Stimulated activated CD4-positive, alpha-beta T cell treated with anti-CD3 and anti-CD28 coated beads, Interleukin-4, amount 100 ng/mL, for 4 hours (primary cell): ENCODE results near the gene DHPS.
"Not testable (repeated sequence)": the region's sequence is repeated elsewhere in the genome, so short reads cannot be mapped to it uniquely, and the experiment has no call there.

Experiments
- DNase-seq, 2 experiments: peaks; one replicate each; pipeline ENCODE4 v3.0.0-alpha.2; 2020

The DHPS gene

DNA sequence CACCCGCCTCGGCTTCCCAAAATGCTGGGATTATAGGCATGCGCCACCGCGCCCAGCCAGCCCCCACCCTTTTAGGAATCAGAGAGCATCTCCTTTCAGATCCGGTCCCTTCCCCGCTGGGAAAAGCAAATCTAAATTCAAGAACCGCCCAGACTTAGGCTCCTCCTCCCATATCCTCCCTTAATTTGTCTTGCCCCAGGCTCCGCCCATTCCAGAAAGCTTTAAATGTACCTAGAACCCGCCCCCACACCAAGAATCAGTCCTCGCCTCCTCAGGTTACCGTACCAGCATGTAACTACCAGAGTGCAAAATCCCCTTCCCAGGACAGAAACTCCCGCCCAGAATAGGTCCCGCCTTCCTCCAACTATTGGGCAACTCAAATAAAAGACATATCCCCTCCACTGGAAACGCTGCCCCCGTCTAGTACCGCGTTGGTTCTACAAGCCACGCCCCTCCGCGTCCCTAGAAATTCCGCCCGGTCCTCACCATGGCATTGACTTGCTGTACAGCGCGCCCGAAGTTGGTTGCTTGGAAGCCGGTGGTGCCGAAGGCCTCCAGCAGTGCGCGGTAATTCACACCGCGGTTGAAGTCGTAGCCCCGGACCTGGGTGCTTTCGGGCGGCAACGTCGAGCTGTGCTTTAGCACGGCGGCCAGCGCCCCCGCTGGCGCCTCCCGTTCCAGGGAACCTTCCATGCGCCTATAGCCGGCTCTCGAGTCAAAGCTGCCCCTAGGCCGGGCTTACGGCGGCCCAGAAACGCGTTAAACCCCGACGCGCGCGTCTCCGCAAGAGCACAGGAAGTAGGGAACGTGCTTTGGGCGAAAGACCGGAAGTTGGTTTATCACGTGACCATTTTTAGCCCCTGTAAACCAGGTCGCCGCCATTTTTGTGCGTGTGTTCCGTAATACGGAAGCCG is at the start of gene DHPS:
DHPS (minus strand) TSS at position 807 of the 914 bp plus-strand sequence; CDS start at position 693, 114 bp downstream.
- peak; percentile 81 to 92 for DNase-seq

DNA sequence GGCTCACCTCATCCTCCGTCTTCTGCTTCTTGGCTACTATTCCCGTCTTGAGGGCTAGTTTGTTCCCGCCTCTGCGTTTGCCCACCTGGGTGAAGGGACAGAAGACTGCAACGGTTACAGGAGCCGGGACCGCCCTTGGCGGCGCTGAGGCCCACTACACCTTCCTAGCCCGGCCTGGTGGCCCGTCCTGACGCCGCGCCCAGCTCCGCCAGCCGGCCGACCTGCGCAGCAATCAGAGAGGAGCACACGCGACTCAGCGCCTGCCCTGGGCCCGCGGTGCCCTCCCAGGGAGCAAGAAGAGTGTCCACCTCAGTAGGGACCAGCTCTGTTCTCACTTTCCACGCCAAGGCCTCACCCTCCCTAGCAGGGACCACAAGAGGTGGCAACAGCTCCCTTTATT is 49.7 kb upstream of the DHPS start:
- no peak for DNase-seq

DNA sequence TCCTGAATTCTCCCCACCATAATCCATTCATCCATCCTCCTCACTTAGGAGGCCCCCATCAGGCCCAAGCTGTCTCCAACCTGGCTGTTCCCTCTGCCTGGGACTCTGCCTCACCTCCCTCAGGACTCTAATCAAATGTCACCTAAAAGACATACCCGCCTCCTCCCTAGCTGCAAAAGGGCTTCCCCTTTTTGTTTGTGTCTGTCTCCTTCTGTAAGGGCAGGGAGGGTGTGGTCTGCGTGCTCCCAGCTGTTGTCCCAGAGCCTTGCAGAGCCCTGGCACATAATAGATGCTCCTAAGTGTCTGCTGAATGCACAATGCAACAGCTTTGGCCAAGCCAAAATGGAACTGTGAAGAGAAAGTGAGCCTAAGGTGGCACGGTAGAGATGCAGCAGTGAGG is 48.4 kb upstream of the DHPS start:
- DNase-seq = no peak

DNA sequence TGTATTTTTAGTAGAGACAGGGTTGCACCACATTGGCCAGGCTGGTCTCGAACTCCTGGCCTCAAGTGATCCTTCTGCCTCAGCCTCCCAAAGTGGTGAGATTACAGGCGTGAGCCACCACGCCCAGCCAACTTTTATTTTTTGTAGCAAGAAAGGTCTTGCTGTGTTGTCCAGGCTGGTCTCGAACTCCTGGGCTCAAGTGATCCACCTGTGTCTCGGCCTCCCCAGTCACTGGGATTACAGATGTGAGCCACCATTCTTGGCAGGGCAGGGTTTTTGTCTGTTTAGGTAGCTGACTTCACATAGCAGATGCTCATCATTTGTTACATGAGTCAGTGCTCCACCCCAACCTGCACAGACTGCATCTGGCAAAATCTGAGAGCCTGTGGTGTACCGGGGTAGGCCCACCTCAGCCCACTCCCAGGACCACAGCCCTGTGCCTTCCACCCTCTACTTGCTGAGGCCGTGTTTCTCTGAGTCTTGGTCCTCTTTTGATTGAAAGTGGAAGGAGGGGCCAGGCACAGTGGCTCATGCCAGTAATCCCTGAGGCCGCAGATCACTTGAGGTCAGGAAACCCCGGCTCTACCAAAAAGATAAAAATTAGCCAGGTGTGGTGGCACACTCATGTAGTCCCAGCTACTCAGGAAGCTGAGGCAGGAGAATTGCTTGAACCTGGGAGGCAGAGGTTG is 46.2 kb upstream of the DHPS start:
- no peak for DNase-seq

DNA sequence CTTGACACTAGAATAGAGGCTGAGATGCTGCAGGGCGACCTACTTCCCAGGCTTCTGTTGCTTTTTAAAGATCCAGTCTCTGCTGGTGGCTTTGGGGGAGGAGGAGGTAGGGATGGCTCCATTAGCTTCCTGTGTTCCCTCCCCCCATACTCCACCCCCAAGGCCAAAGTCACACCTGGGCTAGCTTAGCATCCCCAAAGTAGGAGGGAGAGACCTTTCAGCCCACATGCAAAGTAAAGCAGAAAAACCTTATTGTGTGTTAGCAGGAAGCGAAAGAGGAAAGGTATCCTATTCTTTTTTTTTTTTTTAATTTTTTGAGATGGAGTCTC is 45.3 kb upstream of the DHPS start:
- DNase-seq = no peak

DNA sequence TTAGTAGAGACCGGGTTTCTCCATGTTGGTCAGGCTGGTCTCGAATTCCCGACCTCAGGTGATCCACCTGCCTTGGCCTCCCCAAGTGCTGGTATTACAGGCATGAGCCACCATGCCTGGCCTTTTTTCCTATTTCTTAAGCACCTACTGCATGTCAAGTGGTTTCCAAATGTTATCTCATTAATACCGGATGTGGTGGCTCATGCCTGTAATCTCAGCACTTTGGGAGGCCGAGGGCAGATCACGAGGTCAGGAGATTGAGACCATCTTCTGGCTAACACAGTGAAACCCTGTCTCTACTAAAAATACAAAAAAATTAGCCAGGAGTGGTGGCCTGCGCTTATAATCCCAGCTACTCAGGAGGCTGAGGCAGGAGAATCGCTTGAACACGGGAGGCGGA is 43.9 kb upstream of the DHPS start:
- not testable (repeated sequence) for DNase-seq

DNA sequence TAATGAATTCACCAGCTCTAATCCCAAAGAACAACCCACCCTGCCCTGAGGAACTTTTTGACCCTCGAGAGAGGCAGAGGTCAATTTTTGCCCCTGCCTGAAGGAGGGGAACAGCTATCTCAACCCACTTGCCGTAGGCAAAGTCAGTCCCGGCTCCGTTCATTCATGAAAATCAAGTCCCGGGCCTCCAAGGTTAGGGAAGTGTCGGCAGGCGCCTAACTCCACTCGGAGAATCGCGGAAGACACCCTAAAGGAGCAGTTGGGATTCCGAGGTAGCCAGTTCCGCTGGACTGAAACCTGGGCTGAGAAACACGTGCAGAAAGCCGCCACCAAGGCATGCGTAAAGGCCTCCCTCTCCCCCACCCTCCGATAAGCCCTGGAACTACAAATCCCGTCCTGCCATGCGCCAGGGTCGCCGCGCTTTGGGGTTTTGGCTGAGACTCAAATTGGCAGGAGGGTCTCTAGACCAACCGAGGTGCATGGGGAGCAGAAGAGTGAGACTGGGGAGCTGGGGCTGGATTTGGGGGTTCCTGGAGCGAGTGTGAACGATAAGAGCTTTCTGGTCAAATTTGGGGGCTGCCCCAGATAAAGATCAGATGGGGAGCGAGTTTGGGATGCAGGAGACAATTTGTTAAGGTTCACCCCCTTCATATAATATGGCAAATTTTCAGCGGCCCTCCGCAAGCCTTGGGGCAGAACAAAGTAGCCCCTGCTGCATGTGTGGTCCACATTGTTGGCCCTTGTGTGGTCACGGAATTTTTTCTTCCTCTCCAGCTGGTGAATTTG is 42.2 kb upstream of the DHPS start, which contains the start of gene TNPO2:
TNPO2 (minus strand) TSS at position 292 of the 786 bp plus-strand sequence. CDS start 2,955 bp downstream, outside the sequence.
- peak; percentile 74 for DNase-seq

DNA sequence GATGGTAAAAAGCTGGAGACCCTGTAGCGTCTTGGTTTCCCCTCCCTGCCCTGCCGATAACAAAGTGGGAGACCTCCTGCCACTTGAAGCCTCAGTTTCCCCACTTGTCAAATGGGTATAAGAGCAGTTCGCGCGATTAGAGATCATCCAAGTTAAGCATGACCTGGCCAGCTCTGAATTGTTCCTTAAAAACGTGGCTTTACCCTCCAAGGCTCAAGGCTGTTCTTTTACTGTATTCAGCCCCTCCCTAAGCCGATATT is 41.6 kb upstream of the DHPS start:
- no peak for DNase-seq

DNA sequence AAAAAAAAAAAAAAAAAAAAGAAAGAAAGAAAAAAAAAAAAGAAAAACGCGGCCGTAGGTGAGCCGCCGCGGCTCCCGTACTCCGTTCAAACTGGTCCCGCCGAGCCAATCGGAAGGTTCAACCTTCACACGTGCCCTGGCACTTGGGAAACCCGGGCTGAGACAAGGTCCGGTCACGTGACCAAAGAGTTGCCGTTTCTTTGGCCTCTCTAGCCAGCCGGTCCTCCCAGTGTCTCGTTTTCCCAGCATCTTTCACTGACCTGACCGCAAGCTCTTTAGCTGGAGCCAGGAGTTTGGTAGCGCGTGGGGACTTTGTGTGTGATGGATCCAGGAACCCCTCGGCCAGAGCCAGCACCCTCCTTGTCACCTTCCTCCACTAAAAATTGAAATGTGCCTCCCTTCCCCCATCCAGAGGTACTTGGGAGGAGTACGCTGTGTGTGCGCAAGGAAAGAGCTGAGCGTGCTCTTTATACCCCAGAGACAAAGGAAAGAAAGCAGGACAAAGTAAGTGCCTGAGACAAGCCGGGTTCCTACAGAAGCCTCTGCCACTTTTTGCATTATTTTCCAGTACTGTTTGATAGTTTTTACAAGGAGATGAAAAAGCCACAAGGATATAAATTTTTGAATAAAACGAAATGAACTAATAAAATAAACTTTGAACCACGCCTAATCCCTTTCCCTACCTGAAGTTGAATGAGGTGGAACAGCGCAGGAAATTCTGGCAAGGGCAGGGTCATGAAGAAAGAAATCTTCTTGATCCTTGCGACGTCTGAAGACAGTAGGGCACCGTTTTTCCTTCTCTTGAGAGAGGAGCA is 41.1 kb upstream of the DHPS start:
- DNase-seq = peak; percentile 81 to 94

DNA sequence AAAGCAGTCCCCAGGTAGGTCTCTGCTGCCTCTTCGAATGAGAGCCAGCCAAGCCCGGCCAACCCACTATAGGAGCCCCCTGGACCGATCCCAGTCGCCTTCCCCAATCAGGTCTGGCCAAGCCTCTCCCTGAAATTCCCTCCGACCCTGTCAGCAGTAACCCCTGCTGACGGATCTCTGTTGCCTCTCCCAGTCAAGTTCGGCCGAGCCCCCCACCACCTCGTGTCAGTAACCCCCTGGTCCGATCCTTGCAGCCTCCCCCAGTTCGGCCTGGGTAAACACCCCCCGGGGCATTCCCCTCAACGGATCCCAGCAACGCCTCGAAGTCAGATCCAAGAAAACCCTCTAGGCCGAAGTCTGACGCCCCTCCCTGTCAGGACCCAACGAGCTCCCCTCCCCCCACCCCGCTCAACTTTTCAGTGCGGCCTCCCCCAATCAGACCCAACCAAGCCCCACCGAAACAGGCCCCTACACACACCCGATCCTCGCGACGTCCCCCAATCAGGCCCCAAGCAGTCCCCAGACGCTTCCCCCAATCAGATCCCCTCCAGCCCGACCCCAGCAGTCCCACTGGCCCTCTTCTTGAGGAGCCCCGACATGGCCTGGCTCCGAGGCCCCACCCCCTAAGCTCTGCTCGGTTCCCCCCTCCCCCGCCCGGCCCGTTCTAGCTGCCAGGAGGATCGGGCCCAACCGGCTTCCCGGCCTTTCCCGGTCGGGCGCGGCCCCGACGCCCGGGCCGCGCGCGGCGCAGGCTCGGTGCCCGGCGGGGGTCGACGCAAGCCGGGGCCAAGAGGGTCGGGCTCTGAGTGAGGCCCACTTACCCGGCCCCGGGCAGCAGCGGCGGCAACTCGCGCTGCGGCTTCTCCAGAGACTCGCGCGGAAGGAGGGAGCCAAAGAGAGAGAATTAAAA is 40.2 kb upstream of the DHPS start:
- peak; percentile 37 to 52 for DNase-seq

DNA sequence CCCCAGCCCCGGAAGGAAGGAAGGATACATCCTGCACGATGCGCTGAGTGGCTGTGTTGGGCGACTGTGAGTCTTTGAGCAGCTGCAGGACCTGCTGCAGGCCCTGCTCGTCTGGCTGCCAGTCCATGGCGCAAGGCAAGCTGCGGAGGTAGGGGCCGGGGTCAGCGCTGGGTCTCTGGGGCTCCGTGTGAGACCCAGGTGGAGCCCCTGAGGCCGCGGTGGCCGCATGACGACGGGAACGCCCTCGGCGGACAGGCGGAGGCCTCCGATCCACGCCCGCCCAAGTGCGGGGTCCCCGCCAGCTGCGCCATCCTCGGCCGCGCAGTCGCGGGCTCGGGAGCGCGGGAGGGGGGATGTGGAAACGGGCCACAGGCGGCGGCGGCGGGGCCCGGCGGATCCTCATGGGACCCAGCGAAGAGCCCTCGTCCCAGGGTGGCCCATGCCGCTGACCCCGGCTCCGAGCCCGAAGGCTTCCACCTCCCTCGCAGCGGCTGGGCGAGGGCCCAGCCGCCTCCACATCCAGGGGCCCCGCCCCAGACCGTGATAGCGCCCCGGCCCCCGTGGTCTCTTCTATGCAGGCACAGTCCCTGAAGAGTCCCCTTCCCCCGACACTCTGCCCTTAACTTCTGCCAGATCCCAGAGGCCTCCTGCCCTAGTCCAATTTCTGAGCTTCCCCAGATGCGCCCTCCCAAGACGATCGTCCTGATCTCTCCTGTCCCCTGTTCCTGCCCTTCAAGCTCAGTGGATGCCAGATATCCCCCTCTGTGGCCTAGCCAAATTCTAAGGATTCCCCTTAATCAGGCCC is 39.4 kb upstream of the DHPS start:
- DNase-seq = no peak

DNA sequence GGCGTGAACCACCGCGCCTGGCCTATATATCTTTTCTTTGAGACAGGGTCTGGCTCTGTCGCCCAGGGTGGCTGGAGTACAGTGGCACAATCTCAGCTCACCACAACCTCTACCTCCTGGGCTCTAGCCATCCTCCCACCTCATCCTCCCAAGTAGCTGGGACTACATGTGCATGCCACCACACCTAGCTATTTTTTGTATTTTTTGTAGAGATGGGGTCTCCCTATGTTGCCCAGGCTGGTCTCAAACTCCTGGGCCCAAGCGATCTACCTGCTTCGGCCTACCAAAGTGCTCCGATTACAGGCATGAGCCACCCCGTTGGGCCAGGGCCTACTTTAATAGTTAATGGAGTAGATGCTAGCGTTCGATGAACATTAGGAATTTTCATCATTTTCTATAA is 38.6 kb upstream of the DHPS start:
- DNase-seq = no peak

DNA sequence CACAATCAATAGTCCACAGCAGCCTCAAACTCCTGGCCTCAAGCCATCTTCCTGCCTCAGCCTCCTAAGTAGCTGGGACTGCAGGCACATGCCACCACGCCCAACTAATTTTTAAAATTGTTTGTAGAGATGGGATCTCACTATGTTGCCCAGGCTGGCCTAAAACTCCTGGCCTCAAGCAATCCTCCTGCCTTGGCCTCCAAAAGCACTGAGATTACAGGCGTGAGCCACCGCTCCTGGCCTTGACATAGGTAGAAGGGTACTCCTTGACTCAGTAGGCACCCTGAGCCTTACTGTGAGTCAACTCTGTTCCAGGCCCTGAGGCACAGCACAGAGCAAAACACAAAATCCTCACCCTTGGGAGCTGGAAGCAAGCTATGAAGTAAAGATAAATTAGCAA is 34.2 kb upstream of the DHPS start:
- no peak for DNase-seq

DNA sequence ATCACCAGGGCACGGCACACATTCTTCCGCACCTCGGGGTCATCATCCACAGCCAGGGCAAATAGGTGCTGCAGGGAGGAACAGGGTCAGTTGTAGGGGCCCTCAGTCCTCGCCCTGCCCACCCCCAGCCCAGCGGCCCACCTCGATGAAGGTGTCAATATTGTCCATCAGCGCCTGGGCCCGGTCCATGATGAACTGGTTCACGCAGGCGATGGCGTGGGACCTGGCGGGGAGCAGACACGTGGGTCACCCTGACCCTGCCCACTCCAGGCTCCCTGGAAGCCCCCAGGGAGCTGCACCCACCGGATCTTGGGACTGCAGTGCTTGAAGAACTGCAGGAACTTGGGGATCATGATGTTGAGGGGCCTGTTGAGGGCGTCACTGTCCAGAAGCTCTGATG is 33.4 kb upstream of the DHPS start:
- DNase-seq = no peak

DNA sequence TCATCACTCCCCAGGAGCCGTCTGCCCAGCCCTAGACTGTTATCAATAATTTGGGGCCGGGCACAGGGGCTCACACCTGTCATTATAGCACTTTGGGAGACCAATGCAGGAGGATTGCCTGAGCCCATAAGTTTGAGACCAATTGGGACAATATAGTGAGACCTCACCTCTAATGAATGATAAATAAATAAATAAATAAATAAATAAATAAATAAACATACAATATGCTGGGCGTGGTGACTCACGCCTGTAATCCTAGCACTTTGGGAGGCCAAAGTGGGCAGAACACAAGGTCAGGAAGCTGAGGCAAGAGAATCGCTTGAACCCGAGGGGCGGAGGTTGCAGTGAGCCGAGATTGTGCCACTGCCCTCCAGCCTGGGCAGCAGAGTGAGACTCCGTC is 31.6 kb upstream of the DHPS start:
- DNase-seq = not testable (repeated sequence)

DNA sequence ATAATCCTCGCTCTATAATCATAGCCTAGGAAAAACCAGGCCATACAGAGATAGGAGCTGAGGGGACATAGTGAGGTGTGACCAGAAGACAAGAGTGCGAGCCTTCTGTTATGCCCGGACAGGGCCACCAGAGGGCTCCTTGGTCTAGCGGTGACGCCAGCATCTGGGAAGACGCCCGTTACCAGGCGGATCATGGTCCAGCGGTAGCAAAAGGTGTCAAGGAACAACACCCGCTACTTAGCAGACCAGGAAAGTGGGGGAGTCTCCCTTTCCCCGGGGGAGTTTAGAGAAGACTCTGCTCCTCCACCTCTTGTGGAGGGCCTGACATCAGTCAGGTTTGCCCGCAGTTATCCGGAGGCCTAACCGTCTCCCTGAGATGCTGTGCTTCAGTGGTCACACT is 30.4 kb upstream of the DHPS start:
- not testable (repeated sequence) for DNase-seq

DNA sequence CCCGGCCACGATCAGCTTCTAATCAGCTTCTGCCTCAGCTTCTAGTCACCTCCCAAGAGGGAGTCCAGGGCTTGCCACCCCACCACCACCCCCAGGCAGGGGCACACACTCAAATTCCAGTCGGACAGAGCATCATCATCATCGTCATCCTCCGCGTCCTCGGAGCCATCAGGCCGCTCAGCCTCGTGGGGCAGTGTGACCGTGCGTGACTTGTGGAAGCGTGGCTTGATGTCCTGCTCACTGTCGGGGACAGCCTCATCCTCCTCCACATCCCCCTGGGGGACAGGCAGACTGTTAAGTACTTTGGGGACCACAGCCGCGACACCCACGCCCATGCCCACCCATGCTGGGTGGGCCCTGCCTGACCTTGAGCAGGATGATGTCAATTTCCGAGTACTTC is 29.5 kb upstream of the DHPS start:
- no peak for DNase-seq

DNA sequence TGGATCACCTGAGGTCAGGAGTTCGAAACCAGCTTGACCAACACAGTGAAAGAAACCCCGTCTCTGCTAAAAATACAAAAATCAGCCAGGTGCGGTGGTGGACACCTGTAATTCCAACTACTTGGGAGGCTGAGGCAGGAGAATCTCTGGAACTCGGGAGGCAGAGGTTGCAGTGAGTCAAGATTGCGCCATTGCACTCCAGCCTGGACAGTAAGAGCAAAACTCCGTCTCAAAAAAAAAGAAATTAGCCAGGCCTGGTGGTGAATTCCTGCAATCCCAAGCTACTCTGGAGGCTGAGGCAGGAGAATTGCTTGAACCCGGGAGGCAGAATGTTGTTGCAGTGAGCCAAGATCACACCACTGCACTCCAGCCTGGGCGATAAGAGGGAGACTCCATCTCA is 27.0 kb upstream of the DHPS start:
- no peak for DNase-seq

DNA sequence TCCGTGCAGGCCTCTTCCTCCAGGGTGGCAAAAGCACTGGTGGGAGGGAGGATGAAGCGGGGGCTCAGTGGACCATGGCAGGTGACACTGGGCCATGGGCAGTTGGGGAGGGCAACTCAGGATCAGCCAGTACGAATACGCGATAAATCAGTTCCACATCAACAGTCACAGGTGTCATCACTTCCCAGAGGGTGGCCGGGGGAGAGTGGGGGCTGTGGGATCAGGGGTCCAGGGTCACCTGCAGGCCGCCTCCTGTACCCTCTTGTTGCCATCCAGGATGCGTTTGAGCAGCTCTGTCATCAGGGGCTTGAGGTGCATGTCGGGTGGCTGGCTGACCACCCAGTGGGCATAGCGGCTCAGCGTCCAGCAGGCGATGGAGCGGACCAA is 24.6 kb upstream of the DHPS start:
- no peak for DNase-seq

DNA sequence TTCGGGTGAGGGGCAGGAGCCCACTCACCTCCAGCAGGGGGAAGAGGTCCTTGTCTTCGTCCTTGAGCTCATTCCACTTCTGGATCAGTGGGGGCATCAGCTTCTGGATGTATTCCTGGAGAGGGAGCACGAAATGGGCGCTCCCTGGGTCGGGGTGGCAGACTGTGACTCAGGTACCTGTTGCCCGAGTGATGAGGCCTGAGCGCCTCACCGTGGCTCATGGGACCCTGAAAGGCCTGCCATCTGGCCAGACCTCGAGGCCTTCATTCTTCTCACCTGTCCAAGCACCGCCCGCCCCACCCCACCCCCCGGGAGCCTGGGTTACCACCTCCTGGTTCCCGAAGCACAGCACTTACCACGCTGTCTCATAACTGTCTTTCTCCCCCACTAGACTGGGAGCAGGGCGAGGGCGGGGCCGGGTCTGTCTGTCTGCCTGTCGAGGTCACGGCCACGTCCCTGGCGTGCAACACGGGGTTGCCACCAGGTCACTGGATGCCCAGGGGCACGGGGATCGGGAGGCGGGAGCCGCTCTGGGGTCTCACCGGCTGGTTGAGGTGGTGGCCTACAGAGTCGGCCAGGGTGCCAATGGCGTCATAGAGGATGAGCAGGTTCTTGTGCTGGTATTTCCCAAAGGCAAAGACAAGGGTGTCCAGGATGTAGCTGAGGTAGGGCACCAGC is 24.1 kb upstream of the DHPS start:
- no peak for DNase-seq
